ENCODE data around the gene ENPP6. TPM values are rescaled to one million over a fixed set of nuclear protein-coding genes. Genes with fewer than 3 reads are reported as not detected.

Gene ENPP6
- polyA plus RNA-seq, 2 of the 4 experiments (the other 2 are of a cell fraction), result not detected

- ATAC-seq (no peak), DNase-seq (ENCODE audit: low read depth in 1 of 2, low spot score in 1 of 2) (no peak), FAIRE-seq (no peak)
- Histone ChIP-seq H3K27ac (no peak overlapping the region), H3K4me2 (no peak overlapping the region), H3K9me3 (no peaks in the 10 kb centered on the region), H3K4me1 (no peaks in the 10 kb centered on the region), H3K4me3 (no peak overlapping the region)
- CTCF ChIA-PET, result no interaction called here
- 63% methylated on average over 7 of the region's 22 CpGs for WGBS (ENCODE audit: missing lambda C conversion rate)
- TF ChIP-seq CTCF (IDR thresholded peaks at IDR 0.05) (no peak), HOXB5 (CRISPR knock-in tag; IDR thresholded peaks at IDR 0.05) (no peak)
- POLR2A ChIA-PET, result no interaction called here
Measured at GRCh38 chr4:184039963-184040383, 177.7 kb downstream of the ENPP6 start.
